HG03060 (cell line): ENCODE data around the gene IDE.
A peak's percentile ranks its signal among the peaks of the same experiment; 100 is the strongest.
"Not testable (repeated sequence)": the region's sequence is repeated elsewhere in the genome, so short reads cannot be mapped to it uniquely, and the experiment has no call there.

Source experiments
- ATAC-seq: cut with Tn5 transposase; IDR thresholded peaks from one replicate; pipeline ENCODE4 v1.9.1; 2021; ENCODE audit warnings: low read depth, moderate number of reproducible peaks; ENCODE audit not compliant: unreplicated experiment

IDE gene

GRCh38 chr10:92573798-92574547 is at the start of gene IDE:
Gene IDE, minus strand, starts transcription at chr10:92574093. Its CDS starts 74 bp downstream, at chr10:92574019.
- ATAC-seq = peak; percentile 29

- no peak for ATAC-seq
These were observed 45.5 kb upstream of the IDE start for GRCh38 chr10:92619368-92619767.

- no peak for ATAC-seq
These were observed 41.6 kb upstream of the IDE start for GRCh38 chr10:92615515-92615914.

- ATAC-seq = no peak
These were observed 30.9 kb upstream of the IDE start for GRCh38 chr10:92604841-92605240.

GRCh38 chr10:92598321-92598720 is 24.4 kb upstream of the IDE start:
- no peak for ATAC-seq

- ATAC-seq = no peak
These were observed 21.6 kb upstream of the IDE start for GRCh38 chr10:92595505-92595904.

- no peak for ATAC-seq
These were observed 20.0 kb upstream of the IDE start for GRCh38 chr10:92593619-92594588.

- peak; percentile 66 for ATAC-seq
These were observed 19.1 kb upstream of the IDE start, which contains the start of gene KIF11 for GRCh38 chr10:92592761-92593618. Gene KIF11, plus strand, starts transcription at chr10:92593130. Its CDS starts 246 bp downstream, at chr10:92593376.

GRCh38 chr10:92591550-92592022 is 17.7 kb upstream of the IDE start:
- peak; percentile 46 for ATAC-seq

GRCh38 chr10:92590623-92591549 is 17.0 kb upstream of the IDE start:
- no peak for ATAC-seq

- ATAC-seq = not testable (repeated sequence)
These were observed 8.5 kb upstream of the IDE start for GRCh38 chr10:92582347-92582746.

GRCh38 chr10:92575961-92576360 is 2.1 kb upstream of the IDE start:
- ATAC-seq = no peak

- peak; percentile 35 for ATAC-seq
These were observed 812 bp upstream of the IDE start for GRCh38 chr10:92574548-92575261.

- peak; percentile 6 for ATAC-seq
These were observed 649 bp downstream of the IDE start for GRCh38 chr10:92573091-92573797.

- no peak for ATAC-seq
These were observed 1.4 kb downstream of the IDE start for GRCh38 chr10:92572362-92573090.

GRCh38 chr10:92571649-92572048 is 2.2 kb downstream of the IDE start:
- ATAC-seq = no peak

GRCh38 chr10:92569663-92570062 is 4.2 kb downstream of the IDE start:
- ATAC-seq = not testable (repeated sequence)
